GM12878 (cell line): Measurements from ENCODE around the gene AP3D1. TPM values are rescaled to one million over a fixed set of nuclear protein-coding genes. Genes with fewer than 3 reads are reported as not detected.

Source experiments
- ATAC-seq: fragments of 200-7000 bp; cut with Tn5 transposase; 3 replicates; pipeline ENCODE4 v1.9.1; 2020; ENCODE audit warnings: mild to moderate bottlenecking, moderate library complexity
- BruUV-seq: library from RNA; stranded (reverse); fragments of 400-500 nt; replicated peaks from 2 replicates; lab custom pipeline; 2021; lab: Mats Ljungman, UMichigan
- CTCF ChIA-PET: fragments of 300-600 bp; sonication (Branson Sonifier 250); formaldehyde crosslinking; extraction: SDS; loops from one replicate; lab custom pipeline; 2021; ENCODE audit warnings: inconsistent platforms; lab: Yijun Ruan, JAX
- POLR2A ChIA-PET: fragments of 350-600 bp; formaldehyde crosslinking; extraction: SDS; loops from one replicate; lab custom pipeline; 2021; ENCODE audit warnings: inconsistent platforms; lab: Charles Lee
- RAD21 ChIA-PET: fragments of 300-600 bp; sonication (Branson Sonifier 250); formaldehyde crosslinking; loops from one replicate; lab custom pipeline; 2023; ENCODE audit warnings: antibody characterized with exemption; ENCODE audit not compliant: unreplicated experiment; lab: Charles Lee
- SMC1A ChIA-PET: fragments of 300-600 bp; sonication (Branson Sonifier 250); formaldehyde crosslinking; loops from one replicate; lab custom pipeline; 2023; ENCODE audit not compliant: unreplicated experiment, uncharacterized antibody; lab: Charles Lee
- DNase-seq: peaks from one replicate; pipeline ENCODE4 v3.0.0-alpha.2; 2011; ENCODE audit warnings: low read depth, low spot score
- FAIRE-seq: peaks from 3 replicates; lab custom pipeline; 2011; peaks lifted over from hg19 to GRCh38; lab: Jason Lieb, UNC
- H2AFZ ChIP-seq: 2 replicates; pipeline ENCODE4 v1.6.0; 2011; ENCODE audit warnings: low read depth, low read length, control low read depth; ENCODE audit not compliant: control insufficient read depth
- H3K27ac ChIP-seq: 2 replicates; pipeline ENCODE4 v1.5.1; 2011; ENCODE audit warnings: control low read depth; ENCODE audit not compliant: control insufficient read depth, insufficient read depth
- H3K27me3 ChIP-seq, 2 experiments: replicated peaks in 1 of 2; 2 replicates each; pipeline versions ENCODE4 v1.6.0 to v1.6.1; 2011; ENCODE audit warnings: low read length in 1 of 2; ENCODE audit not compliant: control insufficient read depth in 2 of 2, insufficient read depth in 2 of 2
- H3K36me3 ChIP-seq, 2 experiments: 2 replicates each; pipeline ENCODE4 v1.5.1; 2011; ENCODE audit warnings: low read length in 1 of 2; ENCODE audit not compliant: control insufficient read depth in 2 of 2, insufficient read depth in 2 of 2
- H3K4me1 ChIP-seq: 2 replicates; pipeline ENCODE4 v1.6.1; 2011; ENCODE audit warnings: mild to moderate bottlenecking, low read length, moderate library complexity, mixed read lengths; ENCODE audit not compliant: control insufficient read depth, insufficient read depth
- H3K4me2 ChIP-seq: 2 replicates; pipeline ENCODE4 v1.6.0; 2011; ENCODE audit warnings: control low read depth; ENCODE audit not compliant: control insufficient read depth, insufficient read depth
- H3K4me3 ChIP-seq: fragments of 200-600 bp; sonication (generic); 2 replicates; pipeline ENCODE4 v1.5.1; 2016
- H3K79me2 ChIP-seq: 2 replicates; pipeline ENCODE4 v1.6.0; 2011; ENCODE audit warnings: low read length; ENCODE audit not compliant: control insufficient read depth, insufficient read depth
- H3K9ac ChIP-seq: 2 replicates; pipeline ENCODE4 v1.8.0; 2011; ENCODE audit warnings: low read length, control low read depth, mixed read lengths; ENCODE audit not compliant: control insufficient read depth, insufficient read depth
- H3K9me3 ChIP-seq: replicated peaks from 3 replicates; pipeline ENCODE4 v1.5.1; 2011; ENCODE audit warnings: mild to moderate bottlenecking, low read length; ENCODE audit not compliant: control insufficient read depth, insufficient read depth
- H4K20me1 ChIP-seq: 2 replicates; pipeline ENCODE4 v1.6.0; 2011; ENCODE audit not compliant: control insufficient read depth, insufficient read depth
- NFYB ChIP-seq: IDR thresholded peaks from 2 replicates; pipeline ENCODE4 v1.6.1; 2011; ENCODE audit warnings: low read depth, mild to moderate bottlenecking, low read length, improper control_type of control experiment, moderate library complexity; ENCODE audit not compliant: insufficient read depth
- WGBS: methylation state at CpG from one replicate; pipeline ENCODE4 v1.1.6; 2016; ENCODE audit warnings: low lambda C conversion rate; ENCODE audit not compliant: insufficient replicate concordance, insufficient coverage; ENCODE audit errors: missing lambda C conversion rate; 5-methylcytosine and 5-hydroxymethylcytosine counted together
- in situ Hi-C: fragments of 300-500 bp; cut with MboI; formaldehyde crosslinking; loops from 9 replicates; pipeline ENCODE4 v1.14.3; 2018; ENCODE audit warnings: mixed read lengths
- intact Hi-C: fragments of 100-400 bp; cut with micrococcal nuclease; formaldehyde crosslinking; loops from one replicate; pipeline ENCODE4 v1.14.2; 2022; ENCODE audit not compliant: unreplicated experiment
- polyA plus RNA-seq, 11 experiments: library from polyadenylated mRNA; depleted of rRNA in 4 of 11; unstranded in 6 of 11; stranded (reverse) in 5 of 11; fragments of >200 nt; fragmentation: Nextera tagmentation in 4 of 11; fragmentation: Illumina TruSeq in 1 of 11; extraction: Ambion mirVana in 4 of 11; extraction: Trizol in 1 of 11; gene quantifications; 1 replicate in 1 of 11; 2 replicates in 10 of 11; pipeline versions ENCODE4 v1.2.1 to v1.2.3, GENCODE V29; 2011 to 2016; ENCODE audit warnings: inconsistent platforms in 2 of 11, missing spikeins in 2 of 11, low read depth in 1 of 11
- total RNA-seq, 4 experiments: library from RNA; depleted of rRNA in 3 of 4; stranded (reverse); fragments of >200 nt in 3 of 4; fragmentation: Illumina TruSeq in 1 of 4; extraction: Trizol in 1 of 4; gene quantifications; 2 replicates each; pipeline versions ENCODE4 v1.2.1 to v1.2.3, GENCODE V29; 2013 to 2021
- TF ChIP-seq, protein P1 (sequence below): IDR thresholded peaks from 2 replicates; pipeline ENCODE4 v1.6.1; 2011; ENCODE audit warnings: borderline replicate concordance, low read depth, mild to moderate bottlenecking, moderate library complexity, low read length; ENCODE audit not compliant: insufficient read depth, poor library complexity, severe bottlenecking

Gene AP3D1
- total and polyA plus RNA-seq, 10 of the 15 experiments (the other 5 are each of a cell fraction or from before 2014, with no cell fraction given), result 1.5 to 108 (median 59.1) TPM

DNA sequence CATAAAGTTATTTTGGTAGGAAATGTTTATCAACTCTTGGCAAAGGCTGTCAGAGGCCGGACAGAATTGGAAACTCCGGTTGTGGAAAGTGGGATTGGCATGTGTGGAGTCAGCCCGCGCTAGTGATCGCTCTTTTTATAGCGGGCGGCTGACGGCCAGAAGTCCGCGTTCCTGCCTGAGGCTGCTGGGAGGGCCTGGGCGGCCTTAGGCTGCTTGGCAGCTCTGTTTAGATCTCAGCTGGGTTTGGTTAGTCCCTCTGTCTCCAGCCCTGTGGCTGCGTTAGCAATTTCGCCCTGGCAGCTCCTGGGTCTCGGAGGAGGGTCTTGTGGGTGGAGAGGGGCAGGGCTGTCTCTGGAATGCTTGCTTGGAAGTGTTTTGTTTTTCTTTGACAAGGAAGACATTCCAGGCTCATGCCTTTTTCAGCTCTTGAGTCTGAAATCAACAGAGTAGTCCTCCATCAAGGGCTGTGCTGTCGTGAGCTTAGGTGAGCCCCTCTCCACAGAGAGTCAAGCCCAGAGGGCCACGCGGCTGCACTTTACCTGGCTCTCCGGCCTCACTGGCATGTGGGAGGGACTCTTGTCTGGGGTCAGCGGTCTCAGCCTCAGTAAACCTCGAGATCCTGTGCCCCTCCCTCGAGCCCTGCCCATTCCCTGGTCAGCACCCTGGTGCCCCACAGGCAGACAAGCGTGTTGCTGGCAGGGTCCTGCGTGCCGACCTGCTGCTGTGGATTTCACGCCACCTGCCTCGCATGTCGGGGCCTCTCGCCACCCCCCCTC lies 34.9 kb upstream of the AP3D1 start:
- H3K4me3 ChIP-seq, result no peak overlapping the region
- DNase-seq (no peak), FAIRE-seq (no peak), ATAC-seq (no peak)
- H3K27me3 ChIP-seq, result no peaks in the 10 kb centered on the region
- H3K9me3 ChIP-seq, result peaks cover 10% of the 10 kb centered on the region; the same call in 2 of the 3 replicates
- H3K79me2 ChIP-seq, result peaks cover 52% of the 10 kb centered on the region
- no peak overlapping the region for H3K4me2 ChIP-seq
- no peak overlapping the region for H3K9ac ChIP-seq
- H3K27ac ChIP-seq, result no peak overlapping the region
- H3K4me1 ChIP-seq, result peaks cover 30% of the 10 kb centered on the region
- SMC1A ChIA-PET, result interaction anchor here (1.1 to 2.2 kb wide), 5 partner anchors 12 to 52 kb away, joined by 3 to 8 read pairs (median 5); no protein-coding TSS in a partner anchor
- CTCF ChIA-PET, result interaction anchor here (0.6 to 8.6 kb wide), 3 partner anchors 9 to 30 kb away, joined by 3 to 64 read pairs (median 4); no protein-coding TSS in a partner anchor
- TF ChIP-seq, protein P1, sequence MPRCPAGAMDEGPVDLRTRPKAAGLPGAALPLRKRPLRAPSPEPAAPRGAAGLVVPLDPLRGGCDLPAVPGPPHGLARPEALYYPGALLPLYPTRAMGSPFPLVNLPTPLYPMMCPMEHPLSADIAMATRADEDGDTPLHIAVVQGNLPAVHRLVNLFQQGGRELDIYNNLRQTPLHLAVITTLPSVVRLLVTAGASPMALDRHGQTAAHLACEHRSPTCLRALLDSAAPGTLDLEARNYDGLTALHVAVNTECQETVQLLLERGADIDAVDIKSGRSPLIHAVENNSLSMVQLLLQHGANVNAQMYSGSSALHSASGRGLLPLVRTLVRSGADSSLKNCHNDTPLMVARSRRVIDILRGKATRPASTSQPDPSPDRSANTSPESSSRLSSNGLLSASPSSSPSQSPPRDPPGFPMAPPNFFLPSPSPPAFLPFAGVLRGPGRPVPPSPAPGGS, result no peak
- no peak for TF ChIP-seq NFYB
- RAD21 ChIA-PET, result interaction anchor here (1.7 to 5.0 kb wide), 3 partner anchors 15 to 30 kb away, joined by 4 to 22 read pairs (median 5); no protein-coding TSS in a partner anchor
- peaks cover 22 to 67% of the 10 kb centered on the region in 2 experiments; a peak in 3 of 4 replicates for H3K36me3 ChIP-seq
- in situ Hi-C loops, result no loop called here
- no peak overlapping the region for H2AFZ ChIP-seq
- 93% methylated on average over 28 of the region's 28 CpGs for WGBS
- BruUV-seq, result TSS peak; percentile 38
- POLR2A ChIA-PET, result interaction anchor here (0.5 to 2.6 kb wide), 3 partner anchors 14 to 112 kb away, joined by 3 to 25 read pairs (median 5); no protein-coding TSS in a partner anchor
- H4K20me1 ChIP-seq, result no peaks in the 10 kb centered on the region; the same call in 1 of the 2 replicates
- intact Hi-C loops, result no loop called here
